ENCODE measurements around the gene APRT. TPM values are rescaled to one million over a fixed set of nuclear protein-coding genes. Genes with fewer than 3 reads are reported as not detected.

The APRT gene
- total and polyA plus RNA-seq, 9 of the 15 experiments (the other 6 are each of a cell fraction or from before 2014, with no cell fraction given) = 41.7 to 409 (median 146) TPM

DNA sequence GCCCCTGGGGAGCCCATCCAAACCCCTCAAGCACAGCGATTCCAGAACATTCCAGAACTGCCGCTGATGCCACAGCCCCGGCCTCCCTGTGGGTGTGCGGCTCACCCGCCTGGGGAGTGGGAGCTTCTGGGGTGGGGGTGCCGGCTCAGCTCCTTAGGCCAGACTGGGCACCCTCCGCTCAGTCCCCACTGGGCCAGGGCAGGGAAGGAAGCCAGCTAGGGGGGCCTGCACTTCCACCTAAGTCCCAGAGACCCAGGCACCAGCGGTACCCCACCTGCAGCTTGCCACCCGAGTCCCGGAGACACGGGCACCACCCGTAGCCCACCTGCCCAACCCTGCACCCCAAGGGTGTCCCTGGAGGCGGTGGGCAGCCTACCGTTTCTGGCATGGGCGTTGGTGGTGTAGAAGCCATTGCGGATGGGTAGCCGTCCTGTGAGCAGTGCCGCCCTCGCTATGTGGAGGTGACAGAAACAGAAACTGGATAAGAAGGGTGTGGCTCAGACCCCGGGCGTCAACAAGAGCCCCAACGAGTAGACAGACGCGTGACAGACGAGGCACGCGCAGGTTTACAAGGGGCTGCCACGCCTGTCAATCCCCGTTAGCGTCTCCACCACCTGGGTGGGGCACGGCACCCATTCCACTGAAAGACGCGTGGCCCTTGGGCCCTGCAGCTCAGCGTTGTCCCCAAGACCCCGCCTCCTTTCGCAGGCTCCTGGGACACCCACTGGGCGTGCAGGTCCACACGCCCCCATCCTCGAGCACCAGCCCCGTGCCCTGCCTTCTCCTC is 30.0 kb upstream of the APRT start:
- no TSS peak for BruUV-seq (replicated peaks)
- Histone ChIP-seq H3K4me1 (replicated peaks in 1 of 2; ENCODE audit: control insufficient read depth in 2 of 2, insufficient read depth in 2 of 2, low read length in 2 of 2) (peaks cover 0 to 53% of the 10 kb centered on the region in 2 experiments; a peak in 2 of 5 replicates), H4K20me1 (replicated peaks; ENCODE audit: control insufficient read depth, insufficient read depth, low read length) (no peaks in the 10 kb centered on the region), H3K9me3 (replicated peaks; ENCODE audit: control insufficient read depth, insufficient read depth, low read depth, low read length) (no peaks in the 10 kb centered on the region), H3K9me1 (ENCODE audit: control insufficient read depth, insufficient read depth, low read length) (no peaks in the 10 kb centered on the region), H3K36me3 (ENCODE audit: control insufficient read depth, insufficient read depth, low read length) (no peaks in the 10 kb centered on the region; the same call in 2 of the 3 replicates), H3K79me2 (ENCODE audit: control insufficient read depth, insufficient read depth, low read length) (no peaks in the 10 kb centered on the region), H3K9ac (ENCODE audit: insufficient read depth in 1 of 2, low read depth in 2 of 2, low read length in 2 of 2) (0 out of 4 replicates have a peak overlapping the region, but pooled peaks of 1 of the 2 experiments have one; percentile 41), H3K27ac (ENCODE audit: extremely low read depth, low read depth, low read length) (no peak overlapping the region), H3K4me2 (ENCODE audit: insufficient read depth, low read length) (no peak overlapping the region), H3K27me3 (ENCODE audit: control insufficient read depth in 2 of 2, insufficient read depth in 2 of 2, low read length in 2 of 2) (no peaks in the 10 kb centered on the region), H2AFZ (ENCODE audit: low read depth, low read length) (no peak overlapping the region), H3K4me3 (no peak overlapping the region)
- ChIA-PET POLR2A (no interaction called here), CTCF (ENCODE audit: low intra/inter-chr PET ratio) (no interaction called here)
- peak in 1 of 4 experiments; percentile 26 for DNase-seq (ENCODE audit: extremely low read depth in 1 of 4, low spot score in 3 of 4)
- in situ Hi-C loops (cut with MboI) = no loop called here
- ATAC-seq = no peak
- no peak for FAIRE-seq
- TF ChIP-seq, protein P1, sequence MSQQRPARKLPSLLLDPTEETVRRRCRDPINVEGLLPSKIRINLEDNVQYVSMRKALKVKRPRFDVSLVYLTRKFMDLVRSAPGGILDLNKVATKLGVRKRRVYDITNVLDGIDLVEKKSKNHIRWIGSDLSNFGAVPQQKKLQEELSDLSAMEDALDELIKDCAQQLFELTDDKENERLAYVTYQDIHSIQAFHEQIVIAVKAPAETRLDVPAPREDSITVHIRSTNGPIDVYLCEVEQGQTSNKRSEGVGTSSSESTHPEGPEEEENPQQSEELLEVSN (IDR thresholded peaks at IDR 0.05; ENCODE audit: borderline replicate concordance in 1 of 2, extremely low read depth in 1 of 2, insufficient read depth in 1 of 2, insufficient read length in 1 of 2, low read depth in 1 of 2, low read length in 1 of 2, poor library complexity in 1 of 2, severe bottlenecking in 1 of 2) = peak in 1 of 2 experiments; percentile 25
- TF ChIP-seq SREBF1 (IDR thresholded peaks at IDR 0.05; ENCODE audit: borderline replicate concordance, low read depth, low read length) (no peak), FOXK2 (conservative IDR thresholded peaks at IDR 0.05 in 1 of 2, IDR thresholded peaks at IDR 0.05 in 1 of 2; ENCODE audit: low read depth in 2 of 2) (no peak)
- WGBS (ENCODE audit: insufficient coverage, low coverage, missing lambda C conversion rate) = 54% methylated on average over 37 of the region's 40 CpGs
- intact Hi-C loops (cut with micrococcal nuclease) = no loop called here
